DOHH2 (cell line): ENCODE results near the gene FBLN7.

Source experiments
- EZH2phosphoT487 ChIP-seq: fragments of 200-600 bp; sonication (generic); IDR thresholded peaks from 2 replicates; pipeline ENCODE4 v1.6.1; 2017; ENCODE audit warnings: borderline replicate concordance, mild to moderate bottlenecking, antibody characterized with exemption, low read length, moderate library complexity, mixed read lengths
- TF ChIP-seq, protein P1 (sequence below): fragments of 200-600 bp; sonication (generic); IDR thresholded peaks from one replicate; pipeline ENCODE4 v1.5.1; 2014; ENCODE audit warnings: antibody characterized with exemption, mild to moderate bottlenecking, low read depth, low read length; ENCODE audit not compliant: poor library complexity, severe bottlenecking

DNA sequence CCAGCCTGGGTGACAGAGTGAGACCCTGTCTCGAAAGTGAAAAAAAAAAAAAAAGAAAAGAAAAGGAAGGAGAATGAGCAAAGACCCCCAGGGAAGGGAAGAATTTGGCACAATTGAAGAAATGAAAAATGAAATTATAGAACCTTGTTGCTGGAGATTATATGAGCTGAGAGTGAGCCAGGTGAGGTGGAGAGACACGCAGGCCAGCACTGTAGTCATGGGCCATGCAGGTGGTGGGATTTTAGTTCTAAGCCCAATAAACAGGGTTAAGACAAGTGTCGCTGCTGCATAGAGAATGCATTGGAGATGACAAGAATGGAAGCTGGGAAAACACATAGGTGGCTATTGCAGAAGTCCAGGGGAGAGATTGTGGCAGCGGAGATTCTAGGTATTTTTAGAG, 32.3 kb downstream of the FBLN7 start:
- TF ChIP-seq, protein P1, sequence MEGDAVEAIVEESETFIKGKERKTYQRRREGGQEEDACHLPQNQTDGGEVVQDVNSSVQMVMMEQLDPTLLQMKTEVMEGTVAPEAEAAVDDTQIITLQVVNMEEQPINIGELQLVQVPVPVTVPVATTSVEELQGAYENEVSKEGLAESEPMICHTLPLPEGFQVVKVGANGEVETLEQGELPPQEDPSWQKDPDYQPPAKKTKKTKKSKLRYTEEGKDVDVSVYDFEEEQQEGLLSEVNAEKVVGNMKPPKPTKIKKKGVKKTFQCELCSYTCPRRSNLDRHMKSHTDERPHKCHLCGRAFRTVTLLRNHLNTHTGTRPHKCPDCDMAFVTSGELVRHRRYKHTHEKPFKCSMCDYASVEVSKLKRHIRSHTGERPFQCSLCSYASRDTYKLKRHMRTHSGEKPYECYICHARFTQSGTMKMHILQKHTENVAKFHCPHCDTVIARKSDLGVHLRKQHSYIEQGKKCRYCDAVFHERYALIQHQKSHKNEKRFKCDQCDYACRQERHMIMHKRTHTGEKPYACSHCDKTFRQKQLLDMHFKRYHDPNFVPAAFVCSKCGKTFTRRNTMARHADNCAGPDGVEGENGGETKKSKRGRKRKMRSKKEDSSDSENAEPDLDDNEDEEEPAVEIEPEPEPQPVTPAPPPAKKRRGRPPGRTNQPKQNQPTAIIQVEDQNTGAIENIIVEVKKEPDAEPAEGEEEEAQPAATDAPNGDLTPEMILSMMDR: no peak
- no peak for TF ChIP-seq EZH2phosphoT487
